Smooth muscle cell (in vitro differentiated cells): ENCODE measurements around the gene SERPINA3. TPM values are rescaled to one million over a fixed set of nuclear protein-coding genes. Genes with fewer than 3 reads are reported as not detected.
A peak's percentile ranks its signal among the peaks of the same experiment; 100 is the strongest.

Experiments
- DNase-seq: peaks from one replicate; lab custom pipeline; 2025; ENCODE audit not compliant: unreplicated experiment; lab: John Stamatoyannopoulos, UW
- H2AFZ ChIP-seq: fragments of 200-600 bp; sonication (generic); 2 replicates; pipeline ENCODE4 v1.6.0; 2016; ENCODE audit warnings: antibody characterized with exemption, low read depth, mild to moderate bottlenecking
- H3F3A ChIP-seq: fragments of 200-600 bp; sonication (generic); 2 replicates; pipeline ENCODE4 v1.6.0; 2017; ENCODE audit warnings: antibody characterized with exemption, low read depth
- H3K27ac ChIP-seq: fragments of 200-600 bp; sonication (generic); 2 replicates; pipeline ENCODE4 v1.5.1; 2016; ENCODE audit warnings: low read depth, mild to moderate bottlenecking
- H3K27me3 ChIP-seq: fragments of 200-600 bp; sonication (generic); 2 replicates; pipeline ENCODE4 v1.6.1; 2016; ENCODE audit warnings: low read depth, mild to moderate bottlenecking
- H3K36me3 ChIP-seq: fragments of 200-600 bp; sonication (generic); 2 replicates; pipeline ENCODE4 v1.5.1; 2016; ENCODE audit warnings: low read depth
- H3K4me1 ChIP-seq: fragments of 200-600 bp; sonication (generic); 2 replicates; pipeline ENCODE4 v1.5.1; 2016; ENCODE audit warnings: low read depth
- H3K4me2 ChIP-seq: fragments of 200-600 bp; sonication (generic); 2 replicates; pipeline ENCODE4 v1.6.0; 2016; ENCODE audit warnings: mild to moderate bottlenecking
- H3K4me3 ChIP-seq: fragments of 200-600 bp; sonication (generic); 2 replicates; pipeline ENCODE4 v1.5.1; 2016; ENCODE audit warnings: mild to moderate bottlenecking
- H3K79me2 ChIP-seq: fragments of 200-600 bp; sonication (generic); 2 replicates; pipeline ENCODE4 v1.6.0; 2016; ENCODE audit warnings: low read depth, mild to moderate bottlenecking
- H3K9ac ChIP-seq: fragments of 200-600 bp; sonication (generic); 2 replicates; pipeline ENCODE4 v1.6.0; 2016; ENCODE audit warnings: low read depth
- H3K9me3 ChIP-seq: fragments of 200-600 bp; sonication (generic); replicated peaks from 2 replicates; pipeline ENCODE4 v1.5.1; 2016; ENCODE audit warnings: low read depth
- H4K20me1 ChIP-seq: fragments of 200-600 bp; sonication (generic); 2 replicates; pipeline ENCODE4 v1.6.0; 2016; ENCODE audit warnings: low read depth
- CTCF ChIP-seq: fragments of 200-600 bp; sonication (generic); IDR thresholded peaks from 2 replicates; pipeline ENCODE4 v1.5.1; 2017; ENCODE audit warnings: borderline replicate concordance, mild to moderate bottlenecking, antibody characterized with exemption; ENCODE audit not compliant: insufficient read depth, poor library complexity, severe bottlenecking
- WGBS: methylation state at CpG from one replicate; pipeline ENCODE4 v1.1.7; 2016; ENCODE audit warnings: low lambda C conversion rate; 5-methylcytosine and 5-hydroxymethylcytosine counted together
- polyA plus RNA-seq: library from polyadenylated mRNA; unstranded; fragments of >200 nt; fragmentation: Nextera tagmentation; extraction: Ambion mirVana; gene quantifications from 2 replicates; pipeline ENCODE4 v1.2.1, GENCODE V29; 2016
- total RNA-seq: library from RNA; depleted of rRNA; stranded (reverse); fragments of >200 nt; gene quantifications from 2 replicates; pipeline ENCODE4 v1.2.3, GENCODE V29; 2014

SERPINA3 gene
- total and polyA plus RNA-seq, 2 experiments from 2014 or later, result 0.45 to 3.2 TPM

- Histone ChIP-seq H4K20me1 (no peaks in the 10 kb centered on the region), H3K4me3 (no peak overlapping the region), H3K36me3 (no peaks in the 10 kb centered on the region), H3K4me1 (peaks cover 3% of the 10 kb centered on the region), H2AFZ (no peak overlapping the region), H3K27ac (no peak overlapping the region), H3F3A (no peaks in the 10 kb centered on the region), H3K79me2 (no peaks in the 10 kb centered on the region), H3K4me2 (no peak overlapping the region), H3K9me3 (no peaks in the 10 kb centered on the region), H3K9ac (no peak overlapping the region), H3K27me3 (no peaks in the 10 kb centered on the region)
- DNase-seq, result no peak
- no peak for TF ChIP-seq CTCF
- 91% methylated on average over 5 of the region's 5 CpGs for WGBS
These were observed 14.4 kb upstream of the SERPINA3 start for GRCh38 chr14:94597788-94598187.

GRCh38 chr14:94598506-94598815, 13.7 kb upstream of the SERPINA3 start:
- Histone ChIP-seq H3K4me2 (no peak overlapping the region), H3K4me3 (no peak overlapping the region), H3K27ac (peak overlapping the region; percentile 62), H3K9ac (no peak overlapping the region), H3K4me1 (peaks cover 3% of the 10 kb centered on the region), H3F3A (no peaks in the 10 kb centered on the region), H3K9me3 (no peaks in the 10 kb centered on the region), H4K20me1 (no peaks in the 10 kb centered on the region), H2AFZ (no peak overlapping the region), H3K36me3 (no peaks in the 10 kb centered on the region), H3K27me3 (no peaks in the 10 kb centered on the region), H3K79me2 (no peaks in the 10 kb centered on the region)
- no peak for TF ChIP-seq CTCF
- 93% methylated on average over 7 of the region's 7 CpGs for WGBS
- no peak for DNase-seq

- peaks cover 3% of the 10 kb centered on the region for H3K4me1 ChIP-seq
- no peak for DNase-seq
- peak overlapping the region; percentile 62 for H3K27ac ChIP-seq
- no peak overlapping the region for H3K4me3 ChIP-seq
- no peak overlapping the region for H3K4me2 ChIP-seq
- H3K79me2 ChIP-seq, result no peaks in the 10 kb centered on the region
- H3K36me3 ChIP-seq, result no peaks in the 10 kb centered on the region
- no peaks in the 10 kb centered on the region for H3F3A ChIP-seq
- H4K20me1 ChIP-seq, result no peaks in the 10 kb centered on the region
- WGBS, result 79% methylated on average over 11 of the region's 11 CpGs
- H3K9ac ChIP-seq, result no peak overlapping the region
- H2AFZ ChIP-seq, result no peak overlapping the region
- H3K27me3 ChIP-seq, result no peaks in the 10 kb centered on the region
- no peaks in the 10 kb centered on the region for H3K9me3 ChIP-seq
- TF ChIP-seq CTCF, result no peak
These were observed 13.2 kb upstream of the SERPINA3 start for GRCh38 chr14:94598816-94599655.

GRCh38 chr14:94599656-94600004, 12.6 kb upstream of the SERPINA3 start:
- H3K36me3 ChIP-seq, result no peaks in the 10 kb centered on the region
- no peak for DNase-seq
- H4K20me1 ChIP-seq, result no peaks in the 10 kb centered on the region
- no peak for TF ChIP-seq CTCF
- no peak overlapping the region for H2AFZ ChIP-seq
- no peak overlapping the region for H3K9ac ChIP-seq
- no peaks in the 10 kb centered on the region for H3K9me3 ChIP-seq
- H3F3A ChIP-seq, result no peaks in the 10 kb centered on the region
- peak overlapping the region; percentile 62 for H3K27ac ChIP-seq
- 85% methylated on average over 3 of the region's 3 CpGs for WGBS
- no peak overlapping the region for H3K4me2 ChIP-seq
- peaks cover 3% of the 10 kb centered on the region for H3K4me1 ChIP-seq
- H3K4me3 ChIP-seq, result no peak overlapping the region
- H3K27me3 ChIP-seq, result no peaks in the 10 kb centered on the region
- H3K79me2 ChIP-seq, result no peaks in the 10 kb centered on the region
